Measurements from ENCODE around the gene CCDC177. TPM values are rescaled to one million over a fixed set of nuclear protein-coding genes. Genes with fewer than 3 reads are reported as not detected.

The CCDC177 gene
- total and polyA plus RNA-seq, 2 donors from 2014 or later = not detected

GRCh38 chr14:69539631-69540410 lies 34.9 kb downstream of the CCDC177 start:
- DNase-seq (no peak), FAIRE-seq (no peak)
- Histone ChIP-seq H3K36me3 (ENCODE audit: control insufficient read depth in 2 of 3, insufficient read depth in 3 of 3, low read length in 3 of 3) (no peaks in the 10 kb centered on the region), H3K4me1 (ENCODE audit: control insufficient read depth in 2 of 3, insufficient read depth in 2 of 3, low read depth in 1 of 3, low read length in 3 of 3) (peaks cover 0 to 2% (median 0%) of the 10 kb centered on the region in 3 donors), H3K27me3 (ENCODE audit: control insufficient read depth, insufficient read depth, low read length) (no peaks in the 10 kb centered on the region), H3K9ac (ENCODE audit: low read length in 3 of 3) (no peak overlapping the region), H3K27ac (ENCODE audit: low read depth in 2 of 2, low read length in 2 of 2) (no peak overlapping the region), H3K4me3 (ENCODE audit: low read length in 3 of 3) (no peak overlapping the region), H3K9me3 (ENCODE audit: control insufficient read depth in 2 of 3, insufficient read depth in 1 of 3, low read length in 3 of 3) (no peaks in the 10 kb centered on the region)
- TF ChIP-seq CTCF (IDR thresholded peaks at IDR 0.05; ENCODE audit: borderline replicate concordance, extremely low read depth, insufficient read depth) = no peak
- intact Hi-C loops (cut with DNase I) = no loop called here

GRCh38 chr14:69538766-69539165 lies 35.9 kb downstream of the CCDC177 start:
- H3K9me3 ChIP-seq (ENCODE audit: control insufficient read depth in 2 of 3, insufficient read depth in 1 of 3, low read length in 3 of 3) = no peaks in the 10 kb centered on the region
- DNase-seq = no peak
- no peak for TF ChIP-seq CTCF (IDR thresholded peaks at IDR 0.05; ENCODE audit: borderline replicate concordance, extremely low read depth, insufficient read depth)
- H3K4me3 ChIP-seq (ENCODE audit: low read length in 3 of 3) = no peak overlapping the region
- no peak overlapping the region for H3K9ac ChIP-seq (ENCODE audit: low read length in 3 of 3)
- peaks cover 0 to 2% (median 0%) of the 10 kb centered on the region in 3 donors for H3K4me1 ChIP-seq (ENCODE audit: control insufficient read depth in 2 of 3, insufficient read depth in 2 of 3, low read depth in 1 of 3, low read length in 3 of 3)
- no peaks in the 10 kb centered on the region for H3K27me3 ChIP-seq (ENCODE audit: control insufficient read depth, insufficient read depth, low read length)
- no peak for FAIRE-seq
- no peaks in the 10 kb centered on the region for H3K36me3 ChIP-seq (ENCODE audit: control insufficient read depth in 2 of 3, insufficient read depth in 3 of 3, low read length in 3 of 3)
- H3K27ac ChIP-seq (ENCODE audit: low read depth in 2 of 2, low read length in 2 of 2) = no peak overlapping the region
- intact Hi-C loops (cut with DNase I) = no loop called here

- no peak overlapping the region for H3K4me3 ChIP-seq (ENCODE audit: low read length in 3 of 3)
These were observed 36.8 kb downstream of the CCDC177 start for GRCh38 chr14:69537900-69538299.

More at GRCh38 chr14:69537900-69538299, 36.8 kb downstream of the CCDC177 start:
- no peak for TF ChIP-seq CTCF (IDR thresholded peaks at IDR 0.05; ENCODE audit: borderline replicate concordance, extremely low read depth, insufficient read depth)
- Histone ChIP-seq H3K36me3 (ENCODE audit: control insufficient read depth in 2 of 3, insufficient read depth in 3 of 3, low read length in 3 of 3) (no peaks in the 10 kb centered on the region), H3K9me3 (ENCODE audit: control insufficient read depth in 2 of 3, insufficient read depth in 1 of 3, low read length in 3 of 3) (no peaks in the 10 kb centered on the region), H3K9ac (ENCODE audit: low read length in 3 of 3) (no peak overlapping the region), H3K4me1 (ENCODE audit: control insufficient read depth in 2 of 3, insufficient read depth in 2 of 3, low read depth in 1 of 3, low read length in 3 of 3) (peaks cover 0 to 2% (median 0%) of the 10 kb centered on the region in 3 donors), H3K27ac (ENCODE audit: low read depth in 2 of 2, low read length in 2 of 2) (no peak overlapping the region), H3K27me3 (ENCODE audit: control insufficient read depth, insufficient read depth, low read length) (no peaks in the 10 kb centered on the region)
- DNase-seq (no peak), FAIRE-seq (no peak)
- intact Hi-C loops (cut with DNase I) = no loop called here

Data from kidney (tissue), 14 donors.